ENCODE measurements around the gene GREB1L.

The GREB1L gene

GRCh38 chr18:21291106-21291505 is 49.1 kb downstream of the GREB1L start:
- no peak for DNase-seq (ENCODE audit: low spot score)
- Histone ChIP-seq H3K4me3 (no peak overlapping the region), H3K27ac (no peak overlapping the region)
- TF ChIP-seq, protein P1, sequence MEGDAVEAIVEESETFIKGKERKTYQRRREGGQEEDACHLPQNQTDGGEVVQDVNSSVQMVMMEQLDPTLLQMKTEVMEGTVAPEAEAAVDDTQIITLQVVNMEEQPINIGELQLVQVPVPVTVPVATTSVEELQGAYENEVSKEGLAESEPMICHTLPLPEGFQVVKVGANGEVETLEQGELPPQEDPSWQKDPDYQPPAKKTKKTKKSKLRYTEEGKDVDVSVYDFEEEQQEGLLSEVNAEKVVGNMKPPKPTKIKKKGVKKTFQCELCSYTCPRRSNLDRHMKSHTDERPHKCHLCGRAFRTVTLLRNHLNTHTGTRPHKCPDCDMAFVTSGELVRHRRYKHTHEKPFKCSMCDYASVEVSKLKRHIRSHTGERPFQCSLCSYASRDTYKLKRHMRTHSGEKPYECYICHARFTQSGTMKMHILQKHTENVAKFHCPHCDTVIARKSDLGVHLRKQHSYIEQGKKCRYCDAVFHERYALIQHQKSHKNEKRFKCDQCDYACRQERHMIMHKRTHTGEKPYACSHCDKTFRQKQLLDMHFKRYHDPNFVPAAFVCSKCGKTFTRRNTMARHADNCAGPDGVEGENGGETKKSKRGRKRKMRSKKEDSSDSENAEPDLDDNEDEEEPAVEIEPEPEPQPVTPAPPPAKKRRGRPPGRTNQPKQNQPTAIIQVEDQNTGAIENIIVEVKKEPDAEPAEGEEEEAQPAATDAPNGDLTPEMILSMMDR (IDR thresholded peaks at IDR 0.05), result no peak

DNA sequence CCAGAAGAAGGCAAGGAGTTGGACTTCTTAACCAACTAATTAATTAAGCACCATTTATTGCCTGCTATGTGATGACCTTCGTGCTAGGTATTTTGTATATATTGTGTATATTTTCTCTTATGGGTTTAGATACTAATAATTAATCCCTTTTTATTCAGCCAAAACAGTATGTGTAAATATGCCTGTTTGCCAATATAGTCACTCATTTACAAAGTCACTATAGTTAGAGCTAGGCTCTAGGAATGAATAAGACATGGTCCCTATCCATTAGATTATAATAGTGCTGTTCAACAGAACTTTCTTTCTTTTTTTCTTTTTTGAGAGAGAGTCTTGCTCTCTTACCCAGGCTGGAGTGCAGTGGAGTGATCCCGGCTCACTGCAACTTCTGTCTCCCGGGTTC is 51.4 kb downstream of the GREB1L start:
- DNase-seq (ENCODE audit: low spot score), result no peak
- TF ChIP-seq, protein P1 (IDR thresholded peaks at IDR 0.05), result no peak
- no peak overlapping the region for H3K27ac ChIP-seq
- H3K4me3 ChIP-seq, result no peak overlapping the region

- Histone ChIP-seq H3K27ac (no peak overlapping the region), H3K4me3 (no peak overlapping the region)
- DNase-seq (ENCODE audit: low spot score), result no peak
- TF ChIP-seq, protein P1 (IDR thresholded peaks at IDR 0.05), result no peak
Measured at GRCh38 chr18:21295101-21295500, 53.1 kb downstream of the GREB1L start.

- Histone ChIP-seq H3K4me3 (no peak overlapping the region), H3K27ac (no peak overlapping the region)
- no peak for DNase-seq (ENCODE audit: low spot score)
- TF ChIP-seq, protein P1 (IDR thresholded peaks at IDR 0.05), result no peak
Measured at GRCh38 chr18:21296045-21296444, 54.0 kb downstream of the GREB1L start.

- TF ChIP-seq, protein P1 (IDR thresholded peaks at IDR 0.05), result no peak
- no peak overlapping the region for H3K4me3 ChIP-seq
- DNase-seq (ENCODE audit: low spot score), result no peak
- no peak overlapping the region for H3K27ac ChIP-seq
Measured at GRCh38 chr18:21298351-21298750, 56.3 kb downstream of the GREB1L start.

- no peak for DNase-seq (ENCODE audit: low spot score)
- TF ChIP-seq, protein P1 (IDR thresholded peaks at IDR 0.05), result no peak
- Histone ChIP-seq H3K4me3 (no peak overlapping the region), H3K27ac (no peak overlapping the region)
Measured at GRCh38 chr18:21300035-21300907, 58.2 kb downstream of the GREB1L start.

- H3K27ac ChIP-seq, result no peak overlapping the region
- TF ChIP-seq, protein P1 (IDR thresholded peaks at IDR 0.05), result no peak
- no peak overlapping the region for H3K4me3 ChIP-seq
- no peak for DNase-seq (ENCODE audit: low spot score)
Measured at GRCh38 chr18:21300908-21301200, 58.8 kb downstream of the GREB1L start.

Data from coronary artery (tissue), 2 donors.